Right lobe of liver (tissue), 6 donors: ENCODE results near the gene CLEC4M. TPM values are rescaled to one million over a fixed set of nuclear protein-coding genes. Genes with fewer than 3 reads are reported as not detected.
A peak's percentile ranks its signal among the peaks of the same experiment; 100 is the strongest.

Source experiments
- ATAC-seq, 4 donors: fragments of 200-7000 bp; cut with Tn5 transposase; one replicate each; pipeline ENCODE4 v1.9.1; 2020; ENCODE audit warnings: mild to moderate bottlenecking in 4 of 4, moderate library complexity in 4 of 4
- DNase-seq, 3 donors: peaks; one replicate each; pipeline ENCODE4 v3.0.0-alpha.2; 2020
- H3K27ac ChIP-seq, 3 donors: fragments of 200-600 bp; one replicate each; pipeline ENCODE4 v1.8.0; 2022
- H3K27me3 ChIP-seq, 2 donors: fragments of 200-600 bp; one replicate each; pipeline ENCODE4 v1.8.0; 2022
- H3K36me3 ChIP-seq, 4 donors: fragments of 200-600 bp; sonication (generic) in 1 of 4; one replicate each; pipeline versions ENCODE4 v1.5.1 to v1.8.0; 2017 to 2022; ENCODE audit warnings: control low read depth in 1 of 4
- H3K4me1 ChIP-seq, 4 donors: fragments of 200-600 bp; sonication (generic) in 1 of 4; one replicate each; pipeline versions ENCODE4 v1.5.1 to v1.8.0; 2017 to 2022; ENCODE audit warnings: control low read depth in 1 of 4
- H3K4me3 ChIP-seq, 3 donors: fragments of 200-600 bp; one replicate each; pipeline ENCODE4 v1.8.0; 2022
- H3K9me3 ChIP-seq, 4 donors: fragments of 200-600 bp; sonication (generic) in 1 of 4; one replicate each; pipeline versions ENCODE4 v1.5.1 to v1.8.0; 2017 to 2022; ENCODE audit warnings: control low read depth in 1 of 4
- CTCF ChIP-seq, 4 donors: fragments of 200-600 bp in 3 of 4; fragments of 450-650 bp in 1 of 4; IDR thresholded peaks; one replicate each; pipeline versions ENCODE4 v1.5.1 to v1.8.0; 2016 to 2022; ENCODE audit warnings: antibody characterized with exemption in 4 of 4, mild to moderate bottlenecking in 2 of 4
- POLR2A ChIP-seq: fragments of 450-650 bp; IDR thresholded peaks from one replicate; pipeline ENCODE4 v1.6.1; 2017; ENCODE audit warnings: antibody characterized with exemption, mild to moderate bottlenecking
- WGBS: methylation state at CpG from one replicate; pipeline ENCODE4 v1.1.6; 2018; ENCODE audit warnings: low coverage, low lambda C conversion rate; ENCODE audit not compliant: insufficient coverage; ENCODE audit errors: missing lambda C conversion rate; 5-methylcytosine and 5-hydroxymethylcytosine counted together
- intact Hi-C, 2 donors: fragments of 100-400 bp; cut with DNase I; formaldehyde crosslinking; loops; one replicate each; pipeline versions ENCODE4 v1.11.2 to v1.14.1; 2022
- total RNA-seq, 6 experiments: library from RNA; depleted of rRNA in 2 of 6; stranded (reverse); fragments of >200 nt in 2 of 6; fragmentation: NEBNext Ultra II Directional in 3 of 6; extraction: Animal tissue kit (Norgen Biotek cat#: 25700) in 3 of 6; gene quantifications; one replicate each; pipeline versions ENCODE4 v1.1.0 to v1.2.4, GENCODE V29; 2016 to 2023
- donor health status: DM: no; HTN: yes; CAD: no.
- donor health status: DM: no; HTN: no; CAD: no.
- donor health status: DM: no; HTN: no; CAD: no.
- donor health status: DM: no; HTN: yes; CAD: no.
- donor health status: DM: no; HTN: yes; CAD: no.

CLEC4M gene
- total RNA-seq, 6 experiments from 2014 or later: 12.8 to 64.8 (median 20.8) TPM

DNA sequence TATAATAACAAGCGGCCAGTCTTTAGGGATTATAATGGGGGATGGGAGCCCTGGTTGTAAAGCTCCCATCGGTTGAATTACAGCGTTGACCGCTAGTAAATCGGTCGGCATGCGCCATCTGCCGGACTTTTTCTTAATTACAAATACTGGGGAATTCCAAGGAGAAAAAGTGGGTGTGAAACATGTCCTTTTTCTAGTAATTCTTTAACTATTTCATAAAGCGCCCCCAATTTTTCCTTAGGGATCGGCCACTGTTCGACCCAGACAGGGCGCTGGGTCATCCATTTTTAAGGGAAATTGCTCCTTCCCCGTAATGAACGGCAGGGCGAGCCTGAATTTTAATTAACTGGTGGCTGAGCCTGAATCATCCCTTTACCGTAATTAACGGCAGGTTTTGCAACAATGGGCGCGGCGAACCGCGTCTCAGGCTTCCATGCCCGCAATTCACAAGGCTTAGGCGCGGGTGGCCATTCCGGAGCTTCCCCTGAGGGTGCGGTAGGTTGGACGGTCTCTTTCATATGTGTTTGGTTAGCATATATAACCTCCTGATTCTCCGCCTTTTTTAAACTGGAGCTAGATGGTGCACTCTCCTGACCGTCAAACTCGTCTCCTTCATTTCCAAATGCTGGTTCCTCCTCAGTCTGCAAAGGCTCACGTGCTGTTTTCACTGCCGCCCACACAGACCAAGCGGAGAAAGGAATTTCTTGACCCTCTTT, 36.8 kb downstream of the CLEC4M start:
- Histone ChIP-seq H3K27me3 (no peaks in the 10 kb centered on the region), H3K9me3 (no peaks in the 10 kb centered on the region), H3K27ac (no peak overlapping the region), H3K4me3 (no peak overlapping the region), H3K36me3 (no peaks in the 10 kb centered on the region), H3K4me1 (peaks cover 0 to 5% (median 2%) of the 10 kb centered on the region in 4 donors)
- ATAC-seq (peak; percentile 90 to 98 (median 96)), DNase-seq (peak; percentile 62 to 75 (median 62))
- TF ChIP-seq POLR2A (no peak), CTCF (IDR thresholded peaks at IDR 0.05) (peak; percentile 48 to 64 (median 54))
- intact Hi-C loops: loop anchor here (5.0 to 10.0 kb wide), 3 partner anchors 115 to 232 kb away; partner anchors contain the start of gene TRAPPC5 (in 2 of the 2)
- 3% methylated on average over 32 of the region's 34 CpGs for WGBS

GRCh38 chr19:7801020-7801570, 38.1 kb downstream of the CLEC4M start:
- intact Hi-C loops: loop anchor here in 1 of 2 donors (10.0 kb wide), 1 partner anchor 226 kb away; no protein-coding TSS in a partner anchor
- Histone ChIP-seq H3K27ac (no peak overlapping the region), H3K4me1 (peaks cover 0 to 5% (median 2%) of the 10 kb centered on the region in 4 donors), H3K4me3 (no peak overlapping the region), H3K27me3 (no peaks in the 10 kb centered on the region), H3K36me3 (no peaks in the 10 kb centered on the region), H3K9me3 (no peaks in the 10 kb centered on the region)
- ATAC-seq: no peak
- DNase-seq: no peak
- TF ChIP-seq CTCF (IDR thresholded peaks at IDR 0.05): no peak
- 83% methylated on average over 12 of the region's 17 CpGs for whole genome bisulfite sequencing

- H3K9me3 ChIP-seq: no peaks in the 10 kb centered on the region
- no peaks in the 10 kb centered on the region for H3K27me3 ChIP-seq
- ATAC-seq (no peak), DNase-seq (no peak)
- H3K4me3 ChIP-seq: no peak overlapping the region
- no peaks in the 10 kb centered on the region for H3K4me1 ChIP-seq
- 46% methylated on average over 3 of the region's 3 CpGs for WGBS
- intact Hi-C loops: loop anchor here in 1 of 2 donors (10.0 kb wide), 1 partner anchor 231 kb away; no protein-coding TSS in a partner anchor
- H3K36me3 ChIP-seq: no peaks in the 10 kb centered on the region
- TF ChIP-seq CTCF (IDR thresholded peaks at IDR 0.05): no peak
- TF ChIP-seq POLR2A: no peak
- no peak overlapping the region for H3K27ac ChIP-seq
Observed at GRCh38 chr19:7806234-7806633, 43.2 kb downstream of the CLEC4M start.

DNA sequence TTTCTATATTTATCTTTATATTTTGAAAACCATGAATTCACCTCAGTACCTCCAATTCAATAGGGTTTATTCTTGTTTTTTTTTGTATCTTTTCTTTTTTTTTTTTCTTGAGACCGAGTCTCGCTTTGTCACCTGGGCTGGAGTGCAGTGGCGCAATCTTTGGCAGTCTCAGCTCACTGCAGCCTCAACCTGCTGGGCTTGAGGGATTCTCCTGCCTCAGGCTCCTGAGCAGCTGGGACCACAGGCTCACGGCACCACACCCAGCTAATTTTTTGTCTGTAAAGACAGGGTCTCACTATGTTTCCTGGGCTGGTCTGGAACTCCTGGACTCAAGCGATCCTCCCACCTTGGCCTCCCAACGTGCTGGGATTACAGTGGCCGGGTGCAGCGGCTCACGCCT, 43.8 kb downstream of the CLEC4M start:
- Histone ChIP-seq H3K27ac (no peak overlapping the region), H3K9me3 (no peaks in the 10 kb centered on the region), H3K4me1 (no peaks in the 10 kb centered on the region), H3K4me3 (no peak overlapping the region), H3K36me3 (no peaks in the 10 kb centered on the region), H3K27me3 (no peaks in the 10 kb centered on the region)
- 86% methylated on average over 6 of the region's 9 CpGs for WGBS
- TF ChIP-seq POLR2A (no peak), CTCF (IDR thresholded peaks at IDR 0.05) (no peak)
- DNase-seq (no peak), ATAC-seq (no peak)
- intact Hi-C loops: loop anchor here in 1 of 2 donors (10.0 kb wide), 1 partner anchor 232 kb away; no protein-coding TSS in a partner anchor
